NCI-H510A (cell line): ENCODE results near the gene IL10RB.
A peak's percentile ranks its signal among the peaks of the same experiment; 100 is the strongest.

Experiments used
- DNase-seq: peaks from one replicate; lab custom pipeline; 2025; lab: John Stamatoyannopoulos, UW

The IL10RB gene

GRCh38 chr21:33267250-33267649 is 1.1 kb downstream of the IL10RB start:
- DNase-seq, result no peak

DNA sequence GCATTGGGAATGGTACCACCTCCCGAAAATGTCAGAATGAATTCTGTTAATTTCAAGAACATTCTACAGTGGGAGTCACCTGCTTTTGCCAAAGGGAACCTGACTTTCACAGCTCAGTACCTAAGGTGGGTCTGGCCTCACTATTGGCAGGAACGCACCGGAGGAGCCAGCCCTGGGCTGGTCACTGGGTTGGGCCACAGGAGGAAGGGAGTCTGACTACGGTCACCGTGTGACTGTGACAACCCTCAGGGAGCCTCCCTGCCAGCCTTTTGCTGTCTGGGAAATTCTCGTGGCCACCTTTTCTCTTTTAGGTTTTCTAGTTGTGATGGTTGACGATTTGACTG is 2.2 kb downstream of the IL10RB start:
- no peak for DNase-seq

GRCh38 chr21:33268737-33269441 is 2.7 kb downstream of the IL10RB start:
- DNase-seq, result peak; percentile 89

DNA sequence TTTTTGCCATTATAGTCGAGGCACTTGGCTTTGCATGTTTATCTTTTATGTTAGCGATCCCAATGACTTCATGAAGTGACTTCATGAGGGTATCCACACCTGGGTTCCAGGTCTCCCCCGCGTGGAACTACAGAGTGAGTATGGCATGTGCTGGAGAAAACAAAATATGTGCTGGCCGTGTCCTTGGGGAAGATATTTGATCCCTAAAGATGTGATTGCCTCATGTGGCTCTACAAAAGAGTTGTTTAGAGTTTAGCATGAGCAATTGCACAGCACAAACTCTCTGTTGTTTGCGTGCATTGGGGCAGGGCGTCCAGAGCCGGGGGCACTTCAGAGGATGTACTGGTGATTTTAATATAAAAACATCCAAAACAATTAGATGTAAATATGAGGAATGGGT is 4.8 kb downstream of the IL10RB start:
- DNase-seq, result no peak

DNA sequence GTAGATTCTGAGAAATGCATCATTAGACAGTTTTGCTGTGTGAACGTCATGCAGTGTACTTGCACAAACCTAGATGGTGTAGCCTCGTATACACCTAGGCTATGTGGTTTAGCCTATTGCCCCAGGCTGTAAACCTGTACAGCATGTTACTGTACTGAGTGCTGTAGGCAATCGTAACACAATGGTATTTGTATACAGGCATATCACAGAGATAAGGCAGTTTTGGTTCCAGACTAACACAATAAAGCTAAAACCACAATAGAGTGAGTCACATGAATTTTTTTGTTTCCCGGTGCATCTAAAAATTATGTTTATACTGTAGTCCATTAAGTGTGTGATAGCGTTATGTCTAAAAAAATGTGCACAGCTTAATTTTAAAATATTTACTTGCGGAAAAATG is 6.9 kb downstream of the IL10RB start:
- DNase-seq, result no peak

GRCh38 chr21:33278721-33279120 is 12.6 kb downstream of the IL10RB start:
- DNase-seq, result no peak

DNA sequence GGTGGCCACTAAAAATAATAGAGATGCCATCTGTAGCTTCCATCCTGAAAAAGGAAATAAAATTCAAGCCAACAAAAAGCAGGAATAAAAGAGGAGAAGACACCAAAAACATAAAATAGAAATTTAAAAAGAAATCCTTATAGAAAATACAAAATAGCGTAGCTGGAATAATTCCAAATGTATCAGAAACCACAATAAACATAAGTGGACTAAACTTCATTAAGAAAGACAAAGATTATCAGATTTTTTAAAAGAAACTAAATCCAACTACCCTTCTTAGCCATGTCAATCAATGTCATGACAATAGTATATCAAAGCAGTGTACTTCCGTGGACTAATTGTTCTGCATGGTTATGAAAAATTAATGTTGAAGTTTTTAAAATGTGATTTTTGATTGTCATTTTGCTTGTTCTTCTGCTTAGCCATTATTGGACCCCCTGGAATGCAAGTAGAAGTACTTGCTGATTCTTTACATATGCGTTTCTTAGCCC is 13.2 kb downstream of the IL10RB start:
- DNase-seq, result no peak

DNA sequence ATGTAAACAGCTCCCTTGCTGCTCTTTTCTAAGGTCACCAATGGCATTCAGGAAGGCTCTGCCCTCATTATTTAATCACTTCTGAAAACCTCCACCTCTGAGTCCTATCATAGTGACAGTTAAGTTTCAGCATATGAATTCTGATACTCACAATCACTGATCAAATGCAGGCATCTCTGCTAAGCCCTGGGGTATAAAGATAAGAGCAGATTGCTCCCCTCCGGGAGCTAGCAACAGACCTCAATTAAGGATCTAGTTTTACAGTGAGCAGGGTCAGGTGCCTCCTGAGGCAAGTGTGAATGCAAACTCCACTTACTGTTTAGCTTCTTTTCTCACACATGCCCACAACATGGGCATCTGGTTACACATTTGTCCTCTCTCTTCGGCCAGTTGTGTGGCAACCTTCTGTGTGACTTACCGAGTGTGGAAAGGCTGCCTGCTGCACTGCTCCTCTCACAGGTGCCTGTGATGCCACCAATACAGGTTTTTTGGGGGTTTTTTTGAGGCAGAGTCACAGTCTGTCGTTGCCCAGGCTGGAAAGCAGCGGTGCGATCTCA is 15.0 kb downstream of the IL10RB start:
- DNase-seq, result no peak

DNA sequence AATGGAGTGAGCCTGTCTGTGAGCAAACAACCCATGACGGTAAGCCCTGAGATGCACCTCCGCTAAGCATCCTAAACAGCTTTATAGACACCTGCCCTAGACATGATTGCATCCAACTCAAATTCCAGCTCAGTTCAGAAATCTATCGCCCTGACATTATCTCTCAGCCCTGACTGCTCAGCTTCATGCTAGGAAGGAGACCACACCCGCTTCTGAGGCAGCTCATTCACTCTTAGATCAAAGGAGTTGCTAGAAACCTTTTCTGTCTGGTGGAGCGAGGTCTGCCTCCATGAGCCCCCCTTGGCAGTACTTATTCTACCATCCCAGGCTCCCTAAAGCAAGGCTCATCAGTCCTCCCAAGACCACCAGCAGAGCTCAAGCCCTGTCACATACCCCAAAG is 17.0 kb downstream of the IL10RB start:
- DNase-seq, result no peak

- DNase-seq, result no peak
Measured at GRCh38 chr21:33286076-33286475, 19.9 kb downstream of the IL10RB start.

DNA sequence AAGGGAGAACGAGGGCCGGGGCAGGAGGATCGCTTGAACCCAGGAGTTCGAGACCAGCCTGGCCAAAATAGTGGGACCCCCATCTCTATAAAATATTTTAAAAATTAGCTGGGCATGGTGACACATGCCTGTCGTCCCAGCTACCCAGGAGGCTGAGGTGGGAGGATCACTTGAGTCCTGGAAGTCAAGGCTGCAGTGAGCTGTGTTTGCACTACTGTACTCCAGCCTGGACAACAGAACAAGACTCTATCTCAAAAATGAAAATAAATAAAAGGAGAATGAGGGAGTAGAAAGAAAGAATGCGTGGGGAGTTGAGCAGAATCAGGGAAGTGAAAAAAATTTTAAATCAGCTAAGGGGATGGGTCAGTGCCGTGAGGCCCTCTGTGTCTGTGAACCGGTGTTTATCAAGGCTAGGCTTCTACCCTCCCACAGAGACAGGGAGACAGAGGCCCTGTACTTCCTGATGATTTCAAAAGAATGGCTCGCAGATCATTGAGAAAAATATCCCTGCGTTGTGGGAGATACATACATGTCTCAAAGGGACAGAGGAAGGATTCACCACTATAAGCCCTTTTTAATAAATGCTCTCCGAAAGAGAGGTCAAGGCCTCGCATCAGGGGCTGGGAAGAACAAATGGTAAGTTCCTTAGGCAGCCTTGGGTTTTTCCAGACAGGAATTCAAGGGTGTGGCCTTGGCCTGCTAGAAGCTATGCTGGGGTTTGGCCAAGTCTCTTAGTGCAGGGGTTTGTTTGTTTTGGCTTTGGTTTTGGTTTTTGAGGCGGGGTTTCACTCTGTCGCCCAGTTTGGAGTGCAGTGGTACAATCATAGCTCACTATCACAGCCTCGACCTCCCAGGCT is 20.7 kb downstream of the IL10RB start:
- no peak for DNase-seq

DNA sequence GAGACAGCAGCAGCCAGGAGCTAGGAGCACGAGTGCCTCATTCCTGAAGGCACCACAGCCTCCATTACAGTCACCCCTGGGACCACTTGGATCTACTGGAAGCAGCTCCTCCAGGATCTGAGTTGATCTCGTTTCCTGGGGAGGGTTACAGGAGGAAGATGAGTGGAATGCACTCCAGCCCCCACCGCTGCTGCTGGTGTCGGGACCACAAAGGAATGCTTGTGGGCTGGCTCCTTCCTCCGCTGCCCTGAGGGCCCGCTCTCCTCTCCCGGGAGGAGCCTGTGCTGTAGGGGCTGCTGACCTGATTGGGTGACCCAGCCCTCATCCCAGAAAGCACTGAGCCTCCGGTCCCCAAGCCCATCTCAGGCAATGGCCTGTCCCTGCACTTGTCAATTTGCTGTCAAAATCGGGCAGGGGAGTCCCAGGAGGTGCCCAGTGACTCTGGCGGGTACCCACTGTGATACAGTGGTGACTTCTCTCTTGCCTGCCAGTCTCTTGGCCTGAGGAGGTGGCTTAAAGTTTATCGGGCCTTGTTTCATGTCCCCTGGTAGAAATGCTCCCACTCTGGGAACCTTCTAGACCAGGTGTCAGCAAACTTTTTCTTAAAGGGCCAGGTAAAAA is 23.1 kb downstream of the IL10RB start:
- no peak for DNase-seq

- peak; percentile 75 for DNase-seq
Measured at GRCh38 chr21:33290441-33290840, 24.3 kb downstream of the IL10RB start.

GRCh38 chr21:33291686-33292085 is 25.5 kb downstream of the IL10RB start:
- no peak for DNase-seq

DNA sequence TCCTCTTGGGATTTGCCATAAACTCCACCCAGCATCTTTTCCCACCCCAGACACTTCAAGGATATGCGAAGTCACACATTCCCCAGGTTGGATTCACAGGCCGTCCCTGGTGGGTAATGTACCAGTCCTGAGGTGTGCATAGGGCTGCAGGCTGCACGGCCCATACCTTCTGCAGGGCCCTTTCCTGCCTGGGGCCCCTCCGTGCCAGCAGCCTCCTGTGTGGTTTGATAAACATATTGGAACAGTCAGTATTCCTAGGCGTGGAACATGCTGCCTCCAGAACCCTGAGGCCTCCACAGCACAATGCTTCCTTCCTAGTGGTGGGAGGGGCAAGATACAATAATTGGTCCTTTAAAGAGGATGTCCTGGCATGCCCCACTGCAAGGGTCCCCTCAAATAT is 26.6 kb downstream of the IL10RB start:
- DNase-seq, result no peak

- no peak for DNase-seq
Measured at GRCh38 chr21:33293136-33293535, 27.0 kb downstream of the IL10RB start.

GRCh38 chr21:33293811-33294216 is 27.6 kb downstream of the IL10RB start:
- no peak for DNase-seq

GRCh38 chr21:33296156-33296555 is 30.0 kb downstream of the IL10RB start:
- DNase-seq, result no peak

DNA sequence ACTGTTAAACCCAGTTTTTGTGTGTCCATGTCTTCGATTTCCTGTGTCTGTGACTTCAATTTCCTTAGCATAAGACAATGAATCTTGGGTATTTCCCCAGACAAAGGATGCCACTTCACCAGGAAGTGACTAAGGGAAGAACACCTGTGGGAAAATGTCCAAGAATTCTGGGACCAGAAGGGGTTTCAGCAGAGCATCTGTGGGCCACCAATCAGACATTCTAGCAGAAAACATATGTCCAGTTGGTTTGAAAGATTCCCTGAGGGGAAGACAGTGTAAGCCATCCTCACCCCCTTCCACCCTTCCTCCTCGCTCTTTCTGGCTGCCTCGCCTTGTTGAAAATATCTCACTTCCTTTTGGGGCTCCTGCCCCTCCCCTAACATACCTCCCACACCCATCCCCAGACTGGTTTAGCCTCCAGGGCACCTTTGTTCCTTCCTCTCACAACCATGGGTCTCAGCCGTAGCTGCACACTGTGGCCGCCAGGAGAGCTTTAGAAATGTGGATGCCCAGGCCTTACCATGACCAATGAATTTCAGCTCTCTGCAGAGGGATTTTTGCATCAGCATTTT is 33.1 kb downstream of the IL10RB start:
- no peak for DNase-seq

DNA sequence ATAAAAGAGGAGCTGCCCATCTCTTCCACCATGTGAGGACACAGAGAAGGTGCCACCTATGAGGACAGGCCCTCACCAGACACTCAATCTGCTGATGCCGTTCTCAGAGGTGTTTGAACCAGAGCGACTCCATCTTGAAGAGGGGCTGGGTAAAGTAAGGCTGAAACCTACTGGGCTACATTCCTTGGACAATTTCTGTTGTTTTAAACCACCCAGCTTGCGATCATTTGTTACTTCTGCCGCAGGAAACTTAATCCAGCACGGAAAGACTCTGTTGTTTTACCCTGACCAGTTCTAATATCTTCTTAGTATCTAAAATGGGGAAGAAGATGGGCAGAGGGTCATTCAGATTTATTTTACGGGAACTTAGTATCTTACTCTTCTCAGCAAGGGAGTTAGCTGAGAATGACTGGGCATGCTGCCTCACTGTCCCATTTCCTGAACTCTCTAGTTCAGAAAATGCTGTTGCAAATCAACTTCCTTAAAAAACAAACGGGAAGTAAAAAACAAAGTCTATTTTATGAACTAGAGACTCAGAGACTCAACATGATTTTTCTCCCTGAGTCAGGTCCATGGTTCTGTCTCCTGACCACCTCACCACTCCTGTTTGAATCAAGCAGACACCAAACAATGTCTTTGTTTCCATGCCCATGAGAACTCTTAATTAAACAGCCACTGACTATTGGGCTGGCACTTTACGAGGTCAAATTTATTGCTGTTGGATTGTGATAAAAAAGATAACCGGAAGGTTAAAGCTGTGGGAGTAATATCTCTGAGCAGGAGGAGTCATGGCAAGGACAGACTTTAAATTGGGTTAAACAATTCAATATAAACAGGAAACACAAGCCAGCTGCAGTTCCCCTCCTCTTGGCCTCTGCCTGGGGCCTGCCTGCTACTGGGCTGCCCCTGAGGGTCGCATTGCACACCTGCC is 34.8 kb downstream of the IL10RB start:
- no peak for DNase-seq

DNA sequence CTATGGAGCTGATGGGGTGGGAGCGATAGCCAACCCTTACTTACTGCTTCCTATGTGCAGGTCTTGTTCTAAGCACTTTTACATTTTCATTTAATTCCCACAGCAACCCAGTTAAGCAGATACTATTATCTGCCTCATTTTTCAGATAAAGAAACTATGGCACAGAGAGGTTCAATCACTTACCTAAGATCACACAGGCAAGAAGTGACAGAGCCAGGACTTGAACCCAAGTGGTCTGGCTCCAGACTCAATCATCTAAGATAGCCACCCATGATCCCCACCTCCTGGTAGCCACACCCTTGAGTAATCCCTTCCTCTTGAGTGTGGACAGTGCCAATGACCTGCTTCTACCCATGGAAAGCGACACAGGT is 35.5 kb downstream of the IL10RB start:
- no peak for DNase-seq
